Right lobe of liver (tissue), 4 donors: ENCODE data around the gene PTRHD1.

Experiments
- CTCF ChIP-seq, 4 donors: fragments of 200-600 bp in 3 of 4; fragments of 450-650 bp in 1 of 4; IDR thresholded peaks; one replicate each; pipeline versions ENCODE4 v1.5.1 to v1.8.0; 2016 to 2022; ENCODE audit warnings: antibody characterized with exemption in 4 of 4, mild to moderate bottlenecking in 2 of 4
- POLR2A ChIP-seq: fragments of 450-650 bp; IDR thresholded peaks from one replicate; pipeline ENCODE4 v1.6.1; 2017; ENCODE audit warnings: antibody characterized with exemption, mild to moderate bottlenecking
- donor health status: DM: no; HTN: no; CAD: no.
- donor health status: DM: no; HTN: no; CAD: no.
- donor health status: DM: no; HTN: yes; CAD: no.

GRCh38 chr2:24774373-24774772, 18.8 kb downstream of the PTRHD1 start:
- TF ChIP-seq CTCF (IDR thresholded peaks at IDR 0.05) (no peak), POLR2A (no peak)
